OCI-LY1 (cell line): ENCODE measurements around the gene ALOX15B.

Experiments
- H2AFZ ChIP-seq: fragments of 200-600 bp; sonication (generic), shearing (Covaris generic); 2 replicates; pipeline ENCODE4 v1.6.0; 2014; ENCODE audit warnings: antibody characterized with exemption, mild to moderate bottlenecking, low read length
- H3F3A ChIP-seq: fragments of 200-600 bp; sonication (generic), shearing (Covaris generic); 2 replicates; pipeline ENCODE4 v1.6.0; 2014; ENCODE audit warnings: mild to moderate bottlenecking, antibody characterized with exemption, low read length, moderate library complexity; ENCODE audit not compliant: insufficient read depth
- H3K27ac ChIP-seq: fragments of 200-600 bp; sonication (generic); 2 replicates; pipeline ENCODE4 v1.5.1; 2014; ENCODE audit warnings: low read length, mixed run types, mild to moderate bottlenecking, low read depth; ENCODE audit not compliant: poor library complexity, severe bottlenecking
- H3K27me3 ChIP-seq: fragments of 200-600 bp; sonication (generic); 2 replicates; pipeline ENCODE4 v1.6.0; 2014; ENCODE audit warnings: antibody characterized with exemption, mild to moderate bottlenecking, low read length, moderate library complexity; ENCODE audit not compliant: insufficient read depth
- H3K36me3 ChIP-seq: fragments of 200-600 bp; sonication (generic); 2 replicates; pipeline ENCODE4 v1.6.1; 2014; ENCODE audit warnings: mild to moderate bottlenecking, antibody characterized with exemption, low read length, moderate library complexity, mixed read lengths; ENCODE audit not compliant: insufficient read depth
- H3K4me1 ChIP-seq: fragments of 200-600 bp; sonication (generic); 2 replicates; pipeline ENCODE4 v1.5.1; 2014; ENCODE audit warnings: mild to moderate bottlenecking, low read length, moderate library complexity; ENCODE audit not compliant: insufficient read depth, severe bottlenecking
- H3K4me2 ChIP-seq: fragments of 200-600 bp; sonication (generic), shearing (Covaris generic); 2 replicates; pipeline ENCODE4 v1.6.1; 2014; ENCODE audit warnings: low read length
- H3K4me3 ChIP-seq: fragments of 200-600 bp; sonication (generic); 2 replicates; pipeline ENCODE4 v1.5.1; 2014; ENCODE audit warnings: low read length, low read depth, mild to moderate bottlenecking, mixed read lengths; ENCODE audit not compliant: poor library complexity, severe bottlenecking
- H3K79me2 ChIP-seq: fragments of 200-600 bp; shearing (Covaris generic); 2 replicates; pipeline ENCODE4 v1.6.1; 2016; ENCODE audit warnings: mixed run types, low read length, mixed read lengths; ENCODE audit not compliant: insufficient read depth
- H3K9ac ChIP-seq: fragments of 200-600 bp; sonication (generic), shearing (Covaris generic); 2 replicates; pipeline ENCODE4 v1.6.1; 2014; ENCODE audit warnings: mild to moderate bottlenecking, low read length, mixed read lengths
- H3K9me2 ChIP-seq: fragments of 200-600 bp; sonication (generic), shearing (Covaris generic); 2 replicates; pipeline ENCODE4 v1.6.1; 2014; ENCODE audit warnings: low read depth, mild to moderate bottlenecking, low read length, mixed read lengths
- H3K9me3 ChIP-seq: fragments of 200-600 bp; shearing (Covaris generic); 2 replicates; pipeline ENCODE4 v1.6.1; 2014; ENCODE audit warnings: low read length, mixed read lengths
- H4K20me1 ChIP-seq: fragments of 200-600 bp; sonication (generic), shearing (Covaris generic); 2 replicates; pipeline ENCODE4 v1.6.0; 2016; ENCODE audit warnings: mild to moderate bottlenecking, low read length; ENCODE audit not compliant: insufficient read depth
- EZH2 ChIP-seq: fragments of 200-600 bp; sonication (generic), shearing (Covaris generic); IDR thresholded peaks from 2 replicates; pipeline ENCODE4 v1.8.0; 2017; ENCODE audit warnings: borderline replicate concordance, mixed run types, mild to moderate bottlenecking, antibody characterized with exemption, low read length, moderate library complexity, mixed read lengths
- TF ChIP-seq, protein P1 (sequence below): fragments of 200-600 bp; sonication (generic), shearing (Covaris generic); IDR thresholded peaks from 2 replicates; pipeline ENCODE4 v1.5.1; 2017; ENCODE audit warnings: mild to moderate bottlenecking, antibody characterized with exemption, low read length, moderate library complexity, mixed read lengths

The ALOX15B gene, protein sequence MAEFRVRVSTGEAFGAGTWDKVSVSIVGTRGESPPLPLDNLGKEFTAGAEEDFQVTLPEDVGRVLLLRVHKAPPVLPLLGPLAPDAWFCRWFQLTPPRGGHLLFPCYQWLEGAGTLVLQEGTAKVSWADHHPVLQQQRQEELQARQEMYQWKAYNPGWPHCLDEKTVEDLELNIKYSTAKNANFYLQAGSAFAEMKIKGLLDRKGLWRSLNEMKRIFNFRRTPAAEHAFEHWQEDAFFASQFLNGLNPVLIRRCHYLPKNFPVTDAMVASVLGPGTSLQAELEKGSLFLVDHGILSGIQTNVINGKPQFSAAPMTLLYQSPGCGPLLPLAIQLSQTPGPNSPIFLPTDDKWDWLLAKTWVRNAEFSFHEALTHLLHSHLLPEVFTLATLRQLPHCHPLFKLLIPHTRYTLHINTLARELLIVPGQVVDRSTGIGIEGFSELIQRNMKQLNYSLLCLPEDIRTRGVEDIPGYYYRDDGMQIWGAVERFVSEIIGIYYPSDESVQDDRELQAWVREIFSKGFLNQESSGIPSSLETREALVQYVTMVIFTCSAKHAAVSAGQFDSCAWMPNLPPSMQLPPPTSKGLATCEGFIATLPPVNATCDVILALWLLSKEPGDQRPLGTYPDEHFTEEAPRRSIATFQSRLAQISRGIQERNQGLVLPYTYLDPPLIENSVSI

DNA sequence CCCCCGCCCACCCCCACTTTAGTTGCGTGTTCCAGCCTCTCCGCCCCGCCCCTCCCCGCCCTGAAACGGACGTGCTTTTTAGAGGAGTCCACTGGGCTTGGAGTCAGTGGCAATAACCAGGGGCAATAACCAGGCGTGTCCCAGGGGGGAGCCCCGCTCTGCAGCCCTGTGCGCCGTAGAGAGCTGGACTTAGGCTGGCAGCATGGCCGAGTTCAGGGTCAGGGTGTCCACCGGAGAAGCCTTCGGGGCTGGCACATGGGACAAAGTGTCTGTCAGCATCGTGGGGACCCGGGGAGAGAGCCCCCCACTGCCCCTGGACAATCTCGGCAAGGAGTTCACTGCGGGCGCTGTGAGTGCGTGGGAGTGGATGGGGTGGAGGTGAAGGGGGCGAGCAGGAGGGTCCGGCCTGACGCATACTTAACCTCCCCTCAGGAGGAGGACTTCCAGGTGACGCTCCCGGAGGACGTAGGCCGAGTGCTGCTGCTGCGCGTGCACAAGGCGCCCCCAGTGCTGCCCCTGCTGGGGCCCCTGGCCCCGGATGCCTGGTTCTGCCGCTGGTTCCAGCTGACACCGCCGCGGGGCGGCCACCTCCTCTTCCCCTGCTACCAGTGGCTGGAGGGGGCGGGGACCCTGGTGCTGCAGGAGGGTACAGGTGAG is at the start of gene ALOX15B:
TSS of gene ALOX15B (plus strand) at position 106 of the 657 bp plus-strand sequence. CDS start at position 203, 97 bp downstream.
- H4K20me1 ChIP-seq: no peaks in the 10 kb centered on the region
- no peaks in the 10 kb centered on the region for H3K4me1 ChIP-seq
- no peaks in the 10 kb centered on the region for H3F3A ChIP-seq
- H3K4me2 ChIP-seq: no peak within 1 kb of the TSS
- H3K9ac ChIP-seq: no peak within 1 kb of the TSS
- H3K27ac ChIP-seq: no peak within 1 kb of the TSS
- no peaks in the 10 kb centered on the region for H3K79me2 ChIP-seq
- H3K4me3 ChIP-seq: no peak within 1 kb of the TSS
- 0 out of 2 replicates have a peak, but pooled peaks cover 3% of the 10 kb centered on the region for H3K27me3 ChIP-seq
- TF ChIP-seq, protein P1, sequence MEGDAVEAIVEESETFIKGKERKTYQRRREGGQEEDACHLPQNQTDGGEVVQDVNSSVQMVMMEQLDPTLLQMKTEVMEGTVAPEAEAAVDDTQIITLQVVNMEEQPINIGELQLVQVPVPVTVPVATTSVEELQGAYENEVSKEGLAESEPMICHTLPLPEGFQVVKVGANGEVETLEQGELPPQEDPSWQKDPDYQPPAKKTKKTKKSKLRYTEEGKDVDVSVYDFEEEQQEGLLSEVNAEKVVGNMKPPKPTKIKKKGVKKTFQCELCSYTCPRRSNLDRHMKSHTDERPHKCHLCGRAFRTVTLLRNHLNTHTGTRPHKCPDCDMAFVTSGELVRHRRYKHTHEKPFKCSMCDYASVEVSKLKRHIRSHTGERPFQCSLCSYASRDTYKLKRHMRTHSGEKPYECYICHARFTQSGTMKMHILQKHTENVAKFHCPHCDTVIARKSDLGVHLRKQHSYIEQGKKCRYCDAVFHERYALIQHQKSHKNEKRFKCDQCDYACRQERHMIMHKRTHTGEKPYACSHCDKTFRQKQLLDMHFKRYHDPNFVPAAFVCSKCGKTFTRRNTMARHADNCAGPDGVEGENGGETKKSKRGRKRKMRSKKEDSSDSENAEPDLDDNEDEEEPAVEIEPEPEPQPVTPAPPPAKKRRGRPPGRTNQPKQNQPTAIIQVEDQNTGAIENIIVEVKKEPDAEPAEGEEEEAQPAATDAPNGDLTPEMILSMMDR: no peak
- TF ChIP-seq EZH2: no peak
- H3K9me2 ChIP-seq: no peaks in the 10 kb centered on the region
- H2AFZ ChIP-seq: no peak within 1 kb of the TSS
- H3K36me3 ChIP-seq: no peaks in the 10 kb centered on the region; the same call in 1 of the 2 replicates
- no peaks in the 10 kb centered on the region for H3K9me3 ChIP-seq

DNA sequence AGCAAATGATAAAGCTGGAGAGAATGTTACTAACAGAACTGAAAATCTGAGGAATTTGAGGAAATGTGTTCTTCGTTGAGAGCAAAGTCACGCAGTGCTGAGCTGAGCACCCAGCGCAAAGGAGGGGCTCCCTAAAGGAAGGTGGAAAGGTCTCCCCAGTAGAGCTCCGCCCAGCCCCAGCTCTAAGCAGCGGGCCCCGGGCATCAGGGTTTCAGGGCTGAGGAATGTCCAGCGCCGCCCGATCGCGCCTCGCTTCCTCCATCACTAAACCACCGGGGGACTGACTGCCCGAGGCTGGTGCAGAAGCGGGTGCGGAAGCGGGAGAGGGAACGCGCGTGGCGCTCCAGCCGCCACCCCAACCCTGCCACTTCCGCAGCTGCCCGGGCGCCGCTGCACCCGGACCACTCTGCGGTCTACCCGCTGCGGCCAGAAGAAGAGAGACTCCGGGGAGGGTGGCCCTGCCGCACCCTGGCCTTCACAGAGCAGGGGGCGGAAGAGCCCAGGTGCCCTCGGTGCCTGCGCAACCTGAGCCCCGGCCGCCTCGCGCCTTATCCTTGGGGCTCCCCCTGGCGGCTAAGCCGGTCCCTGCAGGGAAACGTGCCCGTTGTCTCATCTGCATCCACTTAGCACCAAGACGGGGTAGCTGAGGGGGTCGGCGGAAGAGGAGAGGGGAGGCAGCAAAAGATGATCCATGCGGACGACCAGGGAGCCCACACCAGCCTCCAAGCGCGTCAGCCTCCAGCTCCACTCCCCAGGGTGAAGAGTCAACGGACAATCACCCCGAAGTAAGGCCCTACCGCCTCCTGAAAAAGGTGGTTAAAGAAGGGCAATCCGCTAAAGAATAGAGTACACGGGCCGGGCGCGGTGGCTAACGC is 48.8 kb upstream of the ALOX15B start:
- Histone ChIP-seq H3K9me2 (no peaks in the 10 kb centered on the region), H4K20me1 (no peaks in the 10 kb centered on the region), H2AFZ (peak overlapping the region; percentile 29), H3K27ac (peak overlapping the region; percentile 73), H3K79me2 (no peaks in the 10 kb centered on the region), H3K36me3 (no peaks in the 10 kb centered on the region), H3K9me3 (no peaks in the 10 kb centered on the region), H3F3A (no peaks in the 10 kb centered on the region), H3K9ac (peak overlapping the region; percentile 69), H3K4me1 (peaks cover 21% of the 10 kb centered on the region), H3K27me3 (peaks cover 10% of the 10 kb centered on the region; the same call in 1 of the 2 replicates), H3K4me2 (peak overlapping the region; percentile 65), H3K4me3 (peak overlapping the region; percentile 63)
- TF ChIP-seq, protein P1: peak; percentile 93
- no peak for TF ChIP-seq EZH2

DNA sequence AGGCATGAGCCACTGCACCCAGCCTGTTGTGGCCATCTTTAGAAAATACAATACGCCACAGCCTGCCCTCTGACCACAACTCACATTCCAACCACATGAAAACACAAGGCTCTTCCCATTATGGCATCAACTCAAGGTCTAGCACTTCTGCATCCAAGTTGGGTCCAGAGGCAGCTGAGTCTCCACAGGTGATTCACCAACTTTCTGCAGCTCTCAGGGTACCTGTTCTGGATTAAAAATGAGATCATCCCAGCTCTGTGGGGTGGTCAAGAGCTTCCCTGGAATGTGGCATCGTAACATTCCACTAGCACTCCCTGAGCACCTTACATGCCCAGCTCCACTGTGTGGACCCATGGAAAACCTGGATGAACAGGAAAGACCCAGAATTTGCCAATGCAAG is 46.3 kb upstream of the ALOX15B start:
- Histone ChIP-seq H3K27me3 (peaks cover 1% of the 10 kb centered on the region; the same call in 1 of the 2 replicates), H3K36me3 (no peaks in the 10 kb centered on the region), H3K4me1 (peaks cover 29% of the 10 kb centered on the region), H2AFZ (no peak overlapping the region), H3K9me3 (no peaks in the 10 kb centered on the region), H3K4me2 (no peak overlapping the region), H3K4me3 (no peak overlapping the region), H3K9ac (no peak overlapping the region), H3K79me2 (no peaks in the 10 kb centered on the region), H3K27ac (no peak overlapping the region), H4K20me1 (no peaks in the 10 kb centered on the region), H3F3A (no peaks in the 10 kb centered on the region), H3K9me2 (no peaks in the 10 kb centered on the region)
- TF ChIP-seq, protein P1: no peak
- no peak for TF ChIP-seq EZH2
